ENCODE data around the gene KLHL36. TPM values are rescaled to one million over a fixed set of nuclear protein-coding genes. Genes with fewer than 3 reads are reported as not detected.
A peak's percentile ranks its signal among the peaks of the same experiment; 100 is the strongest.

KLHL36 gene
- total and polyA plus RNA-seq, 9 of the 15 experiments (the other 6 are each of a cell fraction or from before 2014, with no cell fraction given) = 2.1 to 51.2 (median 18.5) TPM

DNA sequence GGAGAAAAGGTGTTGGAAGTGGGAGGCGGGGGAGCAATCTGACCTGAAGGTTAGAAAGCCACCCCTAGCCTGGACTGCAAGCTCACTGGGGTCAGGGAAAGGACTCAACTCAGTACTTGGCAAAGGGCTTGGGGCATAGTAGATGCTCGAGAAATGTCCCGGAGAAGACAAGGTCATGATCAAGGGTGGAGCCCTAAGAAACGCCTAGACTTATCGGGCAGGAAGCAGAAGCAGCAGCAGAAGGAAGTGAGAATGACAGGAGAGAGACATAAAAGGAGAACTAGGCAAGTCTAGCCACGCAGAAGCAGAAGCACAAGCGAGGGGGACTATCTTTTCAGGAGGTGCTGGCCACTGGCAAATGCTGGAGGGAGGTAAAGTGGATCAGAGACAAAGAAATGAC, 40.6 kb upstream of the KLHL36 start (continued):
- TF ChIP-seq, protein P1, sequence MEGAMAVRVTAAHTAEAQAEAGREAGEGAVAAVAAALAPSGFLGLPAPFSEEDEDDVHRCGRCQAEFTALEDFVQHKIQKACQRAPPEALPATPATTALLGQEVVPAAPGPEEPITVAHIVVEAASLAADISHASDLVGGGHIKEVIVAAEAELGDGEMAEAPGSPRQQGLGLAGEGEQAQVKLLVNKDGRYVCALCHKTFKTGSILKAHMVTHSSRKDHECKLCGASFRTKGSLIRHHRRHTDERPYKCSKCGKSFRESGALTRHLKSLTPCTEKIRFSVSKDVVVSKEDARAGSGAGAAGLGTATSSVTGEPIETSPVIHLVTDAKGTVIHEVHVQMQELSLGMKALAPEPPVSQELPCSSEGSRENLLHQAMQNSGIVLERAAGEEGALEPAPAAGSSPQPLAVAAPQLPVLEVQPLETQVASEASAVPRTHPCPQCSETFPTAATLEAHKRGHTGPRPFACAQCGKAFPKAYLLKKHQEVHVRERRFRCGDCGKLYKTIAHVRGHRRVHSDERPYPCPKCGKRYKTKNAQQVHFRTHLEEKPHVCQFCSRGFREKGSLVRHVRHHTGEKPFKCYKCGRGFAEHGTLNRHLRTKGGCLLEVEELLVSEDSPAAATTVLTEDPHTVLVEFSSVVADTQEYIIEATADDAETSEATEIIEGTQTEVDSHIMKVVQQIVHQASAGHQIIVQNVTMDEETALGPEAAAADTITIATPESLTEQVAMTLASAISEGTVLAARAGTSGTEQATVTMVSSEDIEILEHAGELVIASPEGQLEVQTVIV (CRISPR knock-in tag; IDR thresholded peaks at IDR 0.05; ENCODE audit: borderline replicate concordance) = no peak
- no peak for TF ChIP-seq POLR3G (IDR thresholded peaks at IDR 0.05; ENCODE audit: extremely low read depth, insufficient read length, insufficient replicate concordance)
- no peak for TF ChIP-seq HSF4 (CRISPR knock-in tag; IDR thresholded peaks at IDR 0.05; ENCODE audit: borderline replicate concordance)
- no peak for TF ChIP-seq ZC3H11A (IDR thresholded peaks at IDR 0.05; ENCODE audit: low read depth, low read length)
- TF ChIP-seq PHF20 (IDR thresholded peaks at IDR 0.05; ENCODE audit: partially characterized antibody) = no peak
- TF ChIP-seq, protein P2, sequence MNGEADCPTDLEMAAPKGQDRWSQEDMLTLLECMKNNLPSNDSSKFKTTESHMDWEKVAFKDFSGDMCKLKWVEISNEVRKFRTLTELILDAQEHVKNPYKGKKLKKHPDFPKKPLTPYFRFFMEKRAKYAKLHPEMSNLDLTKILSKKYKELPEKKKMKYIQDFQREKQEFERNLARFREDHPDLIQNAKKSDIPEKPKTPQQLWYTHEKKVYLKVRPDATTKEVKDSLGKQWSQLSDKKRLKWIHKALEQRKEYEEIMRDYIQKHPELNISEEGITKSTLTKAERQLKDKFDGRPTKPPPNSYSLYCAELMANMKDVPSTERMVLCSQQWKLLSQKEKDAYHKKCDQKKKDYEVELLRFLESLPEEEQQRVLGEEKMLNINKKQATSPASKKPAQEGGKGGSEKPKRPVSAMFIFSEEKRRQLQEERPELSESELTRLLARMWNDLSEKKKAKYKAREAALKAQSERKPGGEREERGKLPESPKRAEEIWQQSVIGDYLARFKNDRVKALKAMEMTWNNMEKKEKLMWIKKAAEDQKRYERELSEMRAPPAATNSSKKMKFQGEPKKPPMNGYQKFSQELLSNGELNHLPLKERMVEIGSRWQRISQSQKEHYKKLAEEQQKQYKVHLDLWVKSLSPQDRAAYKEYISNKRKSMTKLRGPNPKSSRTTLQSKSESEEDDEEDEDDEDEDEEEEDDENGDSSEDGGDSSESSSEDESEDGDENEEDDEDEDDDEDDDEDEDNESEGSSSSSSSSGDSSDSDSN (IDR thresholded peaks at IDR 0.05; ENCODE audit: borderline replicate concordance in 1 of 2, low read depth in 2 of 2, low read length in 2 of 2) = no peak
- TF ChIP-seq, protein P3, sequence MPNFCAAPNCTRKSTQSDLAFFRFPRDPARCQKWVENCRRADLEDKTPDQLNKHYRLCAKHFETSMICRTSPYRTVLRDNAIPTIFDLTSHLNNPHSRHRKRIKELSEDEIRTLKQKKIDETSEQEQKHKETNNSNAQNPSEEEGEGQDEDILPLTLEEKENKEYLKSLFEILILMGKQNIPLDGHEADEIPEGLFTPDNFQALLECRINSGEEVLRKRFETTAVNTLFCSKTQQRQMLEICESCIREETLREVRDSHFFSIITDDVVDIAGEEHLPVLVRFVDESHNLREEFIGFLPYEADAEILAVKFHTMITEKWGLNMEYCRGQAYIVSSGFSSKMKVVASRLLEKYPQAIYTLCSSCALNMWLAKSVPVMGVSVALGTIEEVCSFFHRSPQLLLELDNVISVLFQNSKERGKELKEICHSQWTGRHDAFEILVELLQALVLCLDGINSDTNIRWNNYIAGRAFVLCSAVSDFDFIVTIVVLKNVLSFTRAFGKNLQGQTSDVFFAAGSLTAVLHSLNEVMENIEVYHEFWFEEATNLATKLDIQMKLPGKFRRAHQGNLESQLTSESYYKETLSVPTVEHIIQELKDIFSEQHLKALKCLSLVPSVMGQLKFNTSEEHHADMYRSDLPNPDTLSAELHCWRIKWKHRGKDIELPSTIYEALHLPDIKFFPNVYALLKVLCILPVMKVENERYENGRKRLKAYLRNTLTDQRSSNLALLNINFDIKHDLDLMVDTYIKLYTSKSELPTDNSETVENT (CRISPR knock-in tag; IDR thresholded peaks at IDR 0.05) = no peak
- peak; percentile 32; the same call in 1 of the 2 replicates for TF ChIP-seq NFE2 (IDR thresholded peaks at IDR 0.05; ENCODE audit: low read depth)
- no peak for TF ChIP-seq ZNF75A (CRISPR knock-in tag; IDR thresholded peaks at IDR 0.05)
- peak; percentile 66; the same call in 1 of the 2 replicates for TF ChIP-seq NCOA1 (IDR thresholded peaks at IDR 0.05; ENCODE audit: low read depth)
- TF ChIP-seq BMI1 (IDR thresholded peaks at IDR 0.05; ENCODE audit: low read length) = no peak
- TF ChIP-seq PML (IDR thresholded peaks at IDR 0.05; ENCODE audit: low read length) = peak; percentile 24; the same call in 1 of the 2 replicates
- TF ChIP-seq CXXC5 (CRISPR knock-in tag; IDR thresholded peaks at IDR 0.05) = peak; percentile 61
- TF ChIP-seq KAT2B (IDR thresholded peaks at IDR 0.05; ENCODE audit: low read depth, low read length) = no peak
- no peak for TF ChIP-seq RUNX1 (IDR thresholded peaks at IDR 0.05; ENCODE audit: low read depth)
- no peak for TF ChIP-seq ZC3H4 (CRISPR knock-in tag; IDR thresholded peaks at IDR 0.05; ENCODE audit: borderline replicate concordance)
- TF ChIP-seq ARHGAP35 (IDR thresholded peaks at IDR 0.05; ENCODE audit: partially characterized antibody) = no peak
- no peak for TF ChIP-seq KLF10 (CRISPR knock-in tag; IDR thresholded peaks at IDR 0.05)
- TF ChIP-seq ZFPM2 (CRISPR knock-in tag; IDR thresholded peaks at IDR 0.05) = no peak
- no peak for TF ChIP-seq ZBTB1 (CRISPR knock-in tag; IDR thresholded peaks at IDR 0.05; ENCODE audit: borderline replicate concordance, low read depth)
- no peak for TF ChIP-seq HNRNPH1 (optimal IDR thresholded peaks at IDR 0.05; ENCODE audit: low read depth, low read length)
- no peak for TF ChIP-seq TCFL5 (CRISPR knock-in tag; conservative IDR thresholded peaks at IDR 0.05)
- no peak for TF ChIP-seq KHSRP (IDR thresholded peaks at IDR 0.05)
- TF ChIP-seq, protein P4, sequence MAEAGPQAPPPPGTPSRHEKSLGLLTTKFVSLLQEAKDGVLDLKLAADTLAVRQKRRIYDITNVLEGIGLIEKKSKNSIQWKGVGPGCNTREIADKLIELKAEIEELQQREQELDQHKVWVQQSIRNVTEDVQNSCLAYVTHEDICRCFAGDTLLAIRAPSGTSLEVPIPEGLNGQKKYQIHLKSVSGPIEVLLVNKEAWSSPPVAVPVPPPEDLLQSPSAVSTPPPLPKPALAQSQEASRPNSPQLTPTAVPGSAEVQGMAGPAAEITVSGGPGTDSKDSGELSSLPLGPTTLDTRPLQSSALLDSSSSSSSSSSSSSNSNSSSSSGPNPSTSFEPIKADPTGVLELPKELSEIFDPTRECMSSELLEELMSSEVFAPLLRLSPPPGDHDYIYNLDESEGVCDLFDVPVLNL (CRISPR knock-in tag; IDR thresholded peaks at IDR 0.05; ENCODE audit: low read depth) = no peak
